HCT116 (cell line): Measurements from ENCODE around the gene DLG2. TPM values are rescaled to one million over a fixed set of nuclear protein-coding genes. Genes with fewer than 3 reads are reported as not detected.
"Not testable (repeated sequence)": the region's sequence is repeated elsewhere in the genome, so short reads cannot be mapped to it uniquely, and the experiment has no call there.

Experiments
- ATAC-seq: fragments of 200-7000 bp; cut with Tn5 transposase; 2 replicates; pipeline ENCODE4 v1.9.1; 2020; ENCODE audit warnings: mild to moderate bottlenecking, moderate library complexity
- BruUV-seq: library from RNA; stranded (reverse); fragments of 400-500 nt; replicated peaks from 2 replicates; lab custom pipeline; 2021; lab: Mats Ljungman, UMichigan
- CTCF ChIA-PET: fragments of 300-600 bp; sonication (Branson Sonifier 250); formaldehyde crosslinking; loops from one replicate; lab custom pipeline; 2021; ENCODE audit warnings: antibody characterized with exemption; lab: Charles Lee
- POLR2A ChIA-PET: fragments of 300-600, 350-600 bp; sonication (Branson Sonifier 250); formaldehyde crosslinking; loops from one replicate; lab custom pipeline; 2021; ENCODE audit warnings: antibody characterized with exemption; lab: Charles Lee
- RAD21 ChIA-PET, 2 experiments: fragments of 300-600 bp; sonication (Branson Sonifier 250); formaldehyde crosslinking; loops; one replicate each; lab custom pipeline; 2023; ENCODE audit warnings: low total read pairs in 2 of 2; ENCODE audit not compliant: uncharacterized antibody in 2 of 2, unreplicated experiment in 2 of 2, low non-redundant PET in 1 of 2; lab: Charles Lee
- DNase-seq: peaks from one replicate; pipeline ENCODE4 v3.0.0-alpha.2; 2010; ENCODE audit warnings: low read depth, low spot score
- H2AFZ ChIP-seq: fragments of 200-600 bp; shearing (Covaris generic), sonication (generic); 2 replicates; pipeline ENCODE4 v1.6.1; 2017; ENCODE audit warnings: low read depth, mixed run types, mixed read lengths, antibody characterized with exemption, low read length; ENCODE audit not compliant: poor library complexity, severe bottlenecking
- H3K27ac ChIP-seq: 2 replicates; pipeline ENCODE4 v1.5.1; 2012; ENCODE audit warnings: low read depth, low read length
- H3K27me3 ChIP-seq: fragments of 200-600 bp; sonication (generic); 2 replicates; pipeline ENCODE4 v1.6.1; 2016; ENCODE audit warnings: mixed run types, low read length, mixed read lengths; ENCODE audit not compliant: insufficient read depth
- H3K36me3 ChIP-seq, 2 experiments: fragments of 200-500 bp in 1 of 2; fragments of 200-600 bp in 1 of 2; sonication (Bioruptor generic) in 1 of 2; sonication (generic) in 1 of 2; 2 replicates each; pipeline versions ENCODE4 v1.5.1 to v1.6.1; 2014 to 2016; ENCODE audit warnings: low read length in 2 of 2, inconsistent platforms in 1 of 2, mixed read lengths in 1 of 2, mixed run types in 1 of 2; ENCODE audit not compliant: insufficient read depth in 2 of 2, control insufficient read depth in 1 of 2
- H3K4me1 ChIP-seq, 2 experiments: fragments of 200-600 bp in 1 of 2; sonication (generic) in 1 of 2; 2 replicates each; pipeline versions ENCODE4 v1.5.1 to v1.6.1; 2012 to 2017; ENCODE audit warnings: low read length in 2 of 2, inconsistent platforms in 1 of 2, mild to moderate bottlenecking in 1 of 2, mixed read lengths in 1 of 2, mixed run types in 1 of 2, moderate library complexity in 1 of 2; ENCODE audit not compliant: insufficient read depth in 2 of 2, control insufficient read depth in 1 of 2
- H3K4me2 ChIP-seq: fragments of 200-600 bp; sonication (generic); 2 replicates; pipeline ENCODE4 v1.6.1; 2017; ENCODE audit warnings: mixed run types, low read length, mixed read lengths
- H3K4me3 ChIP-seq, 2 experiments: fragments of 200-600 bp in 1 of 2; sonication (generic) in 1 of 2; replicated peaks in 1 of 2; 2 replicates each; pipeline ENCODE4 v1.5.1; 2011 to 2016; ENCODE audit warnings: low read length in 2 of 2, control low read depth in 1 of 2, low read depth in 1 of 2, mild to moderate bottlenecking in 1 of 2, mixed read lengths in 1 of 2, mixed run types in 1 of 2
- H3K79me2 ChIP-seq: fragments of 200-600 bp; sonication (generic); 2 replicates; pipeline ENCODE4 v1.6.1; 2017; ENCODE audit warnings: mild to moderate bottlenecking, mixed run types, low read length, moderate library complexity, mixed read lengths; ENCODE audit not compliant: insufficient read depth
- H3K9ac ChIP-seq: fragments of 200-600 bp; sonication (generic); 2 replicates; pipeline ENCODE4 v1.6.1; 2016; ENCODE audit warnings: low read length, mixed read lengths
- H3K9me2 ChIP-seq: fragments of 200-600 bp; sonication (generic), shearing (Covaris generic); 2 replicates; pipeline ENCODE4 v1.6.1; 2017; ENCODE audit warnings: mixed run types, mild to moderate bottlenecking, moderate library complexity; ENCODE audit not compliant: insufficient read depth
- H3K9me3 ChIP-seq, 2 experiments: fragments of 200-500 bp in 1 of 2; fragments of 200-600 bp in 1 of 2; sonication (Bioruptor generic) in 1 of 2; sonication (generic) in 1 of 2; 2 replicates each; pipeline ENCODE4 v1.6.1; 2014 to 2017; ENCODE audit warnings: low read length in 2 of 2, mixed read lengths in 2 of 2, inconsistent platforms in 1 of 2, low read depth in 1 of 2, mild to moderate bottlenecking in 1 of 2, mixed run types in 1 of 2, moderate library complexity in 1 of 2; ENCODE audit not compliant: control insufficient read depth in 1 of 2, insufficient read depth in 1 of 2
- H4K20me1 ChIP-seq: fragments of 200-600 bp; sonication (generic), shearing (Covaris generic); 2 replicates; pipeline ENCODE4 v1.6.1; 2017; ENCODE audit warnings: mixed run types, mild to moderate bottlenecking, moderate library complexity; ENCODE audit not compliant: insufficient read depth
- CEBPB ChIP-seq: IDR thresholded peaks from 2 replicates; pipeline ENCODE4 v1.6.1; 2012; ENCODE audit warnings: low read depth
- EZH2 ChIP-seq: fragments of 200-600 bp; sonication (generic); IDR thresholded peaks from 2 replicates; pipeline ENCODE4 v1.6.1; 2017; ENCODE audit warnings: antibody characterized with exemption, mixed run types
- EZH2phosphoT487 ChIP-seq: fragments of 200-600 bp; IDR thresholded peaks from 2 replicates; pipeline ENCODE4 v1.6.1; 2018; ENCODE audit warnings: antibody characterized with exemption, borderline replicate concordance
- FOSL1 ChIP-seq: IDR thresholded peaks from 2 replicates; pipeline ENCODE4 v1.6.1; 2012; ENCODE audit warnings: low read depth
- JUND ChIP-seq: IDR thresholded peaks from 2 replicates; pipeline ENCODE4 v1.6.1; 2012
- RAD21 ChIP-seq: IDR thresholded peaks from 2 replicates; pipeline ENCODE4 v1.6.1; 2012; ENCODE audit warnings: low read depth, mild to moderate bottlenecking
- REST ChIP-seq: IDR thresholded peaks from 2 replicates; pipeline ENCODE4 v1.6.1; 2012; ENCODE audit warnings: low read depth
- SP1 ChIP-seq: IDR thresholded peaks from 2 replicates; pipeline ENCODE4 v1.6.1; 2012; ENCODE audit warnings: low read depth
- TCF7L2 ChIP-seq: IDR thresholded peaks from 2 replicates; pipeline ENCODE4 v1.7.0; 2011; ENCODE audit warnings: borderline replicate concordance, inconsistent platforms; ENCODE audit not compliant: insufficient read depth, insufficient read length; ENCODE audit errors: extremely low read depth
- intact Hi-C: fragments of 100-400 bp; cut with micrococcal nuclease; formaldehyde crosslinking; loops from 2 replicates; pipeline ENCODE4 v1.10.0; 2022
- total RNA-seq: library from RNA; stranded (reverse); gene quantifications from one replicate; pipeline ENCODE4 v1.2.1, GENCODE V29; 2021; ENCODE audit not compliant: unreplicated experiment

DLG2 gene
- total RNA-seq, 1 experiment from 2014 or later, result 2.4 TPM

- DNase-seq, result no peak
- peaks cover under 1% of the 10 kb centered on the region; the same call in 1 of the 2 replicates for H3K27me3 ChIP-seq
Measured at GRCh38 chr11:83448686-83449085, 2178.5 kb downstream of the DLG2 start.

GRCh38 chr11:83443880-83444279, 2183.3 kb downstream of the DLG2 start:
- H3K4me1 ChIP-seq, CTCF ChIA-PET, ATAC-seq, intact Hi-C loops, H3K9me3 ChIP-seq, H3K9me2 ChIP-seq, H4K20me1 ChIP-seq, H3K27me3 ChIP-seq, H3K4me3 ChIP-seq, H3K4me2 ChIP-seq, H3K9ac ChIP-seq, RAD21 ChIA-PET, POLR2A ChIA-PET, BruUV-seq, H3K36me3 ChIP-seq, H2AFZ ChIP-seq, H3K79me2 ChIP-seq, DNase-seq, H3K27ac ChIP-seq: not testable (repeated sequence)

More at GRCh38 chr11:83448686-83449085, 2178.5 kb downstream of the DLG2 start:
- ChIA-PET POLR2A (no interaction called here), RAD21 (no interaction called here), CTCF (no interaction called here)
- no peak; the same call in 1 of the 2 replicates for ATAC-seq
- Histone ChIP-seq H3K4me1 (peaks cover 0 to 9% of the 10 kb centered on the region in 2 experiments; a peak in 1 of 4 replicates), H4K20me1 (no peaks in the 10 kb centered on the region), H3K79me2 (no peaks in the 10 kb centered on the region), H3K9me3 (no peaks in the 10 kb centered on the region), H3K4me3 (no peak overlapping the region), H3K9ac (no peak overlapping the region), H3K9me2 (no peaks in the 10 kb centered on the region), H3K4me2 (no peak overlapping the region), H3K27ac (no peak overlapping the region), H3K36me3 (no peaks in the 10 kb centered on the region), H2AFZ (no peak overlapping the region)
- intact Hi-C loops, result no loop called here
- no TSS peak for BruUV-seq
- TF ChIP-seq EZH2, result no peak
- TF ChIP-seq JUND, result no peak
- TF ChIP-seq RAD21, result no peak

GRCh38 chr11:83441601-83442000, 2185.5 kb downstream of the DLG2 start:
- Histone ChIP-seq H4K20me1 (no peaks in the 10 kb centered on the region), H3K9me2 (no peaks in the 10 kb centered on the region), H3K27me3 (peaks cover 13% of the 10 kb centered on the region), H3K4me3 (no peak overlapping the region), H3K4me1 (no peaks in the 10 kb centered on the region), H3K79me2 (no peaks in the 10 kb centered on the region), H3K27ac (no peak overlapping the region), H3K9ac (no peak overlapping the region), H3K4me2 (no peak overlapping the region), H3K9me3 (no peaks in the 10 kb centered on the region), H3K36me3 (no peaks in the 10 kb centered on the region), H2AFZ (no peak overlapping the region)
- intact Hi-C loops, result no loop called here
- BruUV-seq, result no TSS peak
- DNase-seq (no peak), ATAC-seq (no peak)
- ChIA-PET CTCF (no interaction called here), RAD21 (no interaction called here), POLR2A (no interaction called here)
- TF ChIP-seq EZH2phosphoT487 (no peak), FOSL1 (no peak), TCF7L2 (no peak), SP1 (no peak), CEBPB (no peak), REST (no peak)
